RCC 7860 (cell line): Measurements from ENCODE around the gene ROBO2.

Experiments used
- DNase-seq: peaks from one replicate; pipeline ENCODE4 v3.0.0-alpha.2; 2015; ENCODE audit warnings: low spot score
- FAIRE-seq: peaks from 2 replicates; lab custom pipeline; 2012; peaks lifted over from hg19 to GRCh38; lab: Jason Lieb, UNC

ROBO2 gene

DNA sequence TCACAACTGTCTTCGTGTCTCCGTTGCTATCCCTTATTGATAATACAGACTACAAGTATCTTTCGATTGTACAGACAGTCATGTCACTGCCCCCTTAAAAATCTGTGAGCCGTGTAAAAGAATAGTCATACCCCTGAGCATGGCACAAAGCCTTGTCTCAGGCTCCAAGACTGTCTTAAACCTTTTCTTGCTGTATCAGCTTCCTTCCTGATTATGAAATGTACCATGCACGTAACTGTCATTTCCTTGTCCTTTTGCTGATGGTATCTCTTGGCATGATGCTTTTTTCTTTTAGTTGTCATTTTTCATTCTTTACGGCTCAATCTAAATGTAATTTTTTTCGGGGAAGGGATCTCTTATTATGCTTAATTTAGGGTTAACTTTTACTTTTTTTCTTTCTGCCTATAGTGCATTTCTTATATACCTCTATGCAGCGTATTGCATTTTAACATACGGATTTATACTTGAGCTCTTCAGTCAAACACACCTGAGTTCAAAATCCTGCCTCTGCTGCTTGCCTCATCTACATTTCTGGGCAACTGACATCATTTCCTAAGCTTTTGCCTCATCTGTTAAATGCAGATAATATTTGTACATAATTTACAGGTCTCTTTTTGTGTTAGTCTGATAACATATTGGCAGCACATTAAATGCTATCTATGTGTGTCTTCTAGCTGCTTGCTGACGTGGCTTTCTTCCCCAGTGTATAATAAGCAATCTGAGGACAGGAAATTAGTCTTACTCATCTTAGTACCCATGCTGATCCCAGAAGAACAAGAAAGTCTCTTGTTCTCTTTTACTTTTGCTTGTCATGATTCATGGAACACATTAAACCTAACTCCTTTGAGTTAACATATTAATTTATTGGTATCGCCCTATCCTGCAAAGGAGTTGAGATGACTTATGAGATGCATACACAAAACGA lies 57.3 kb downstream of the ROBO2 start:
- DNase-seq (no peak), FAIRE-seq (no peak)

DNA sequence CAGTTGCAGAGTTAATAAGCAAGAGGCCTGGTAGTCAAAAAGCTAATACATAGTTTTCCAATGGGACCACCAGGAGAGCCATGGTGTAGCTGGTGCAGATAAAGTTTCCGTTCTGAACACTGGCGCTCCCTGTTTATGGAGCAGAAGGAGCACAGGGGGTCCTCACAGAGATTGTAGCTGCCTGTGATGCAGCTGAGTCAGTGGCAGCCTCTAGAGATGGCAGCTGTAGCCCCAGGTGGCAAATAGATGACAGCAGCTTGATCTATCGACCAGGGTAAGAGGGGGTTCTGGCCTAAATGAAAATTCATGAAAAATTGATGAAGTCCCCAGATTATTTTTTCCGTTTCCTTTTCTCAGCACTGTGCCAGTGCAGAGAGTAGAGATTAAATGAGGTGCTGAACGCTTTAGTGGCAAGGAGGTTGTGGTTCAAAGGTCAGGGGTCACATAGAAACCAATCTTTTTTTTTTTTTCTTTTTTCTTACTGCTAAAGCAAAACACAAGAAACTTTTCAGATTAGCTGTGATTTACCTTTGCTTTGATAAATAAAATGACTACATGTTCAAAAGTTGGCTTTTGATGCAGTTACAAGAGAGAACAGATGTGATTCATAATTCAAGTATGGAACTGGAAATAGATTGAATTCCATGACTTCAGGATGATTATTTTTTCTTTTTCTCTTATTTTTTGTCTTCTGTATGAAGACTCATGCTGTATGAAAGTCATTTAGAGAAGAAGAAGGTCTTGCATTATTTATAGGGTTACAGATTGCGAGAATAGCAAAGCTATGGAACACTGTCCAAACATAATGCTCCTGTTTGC lies 63.3 kb downstream of the ROBO2 start:
- DNase-seq, result no peak
- no peak for FAIRE-seq

DNA sequence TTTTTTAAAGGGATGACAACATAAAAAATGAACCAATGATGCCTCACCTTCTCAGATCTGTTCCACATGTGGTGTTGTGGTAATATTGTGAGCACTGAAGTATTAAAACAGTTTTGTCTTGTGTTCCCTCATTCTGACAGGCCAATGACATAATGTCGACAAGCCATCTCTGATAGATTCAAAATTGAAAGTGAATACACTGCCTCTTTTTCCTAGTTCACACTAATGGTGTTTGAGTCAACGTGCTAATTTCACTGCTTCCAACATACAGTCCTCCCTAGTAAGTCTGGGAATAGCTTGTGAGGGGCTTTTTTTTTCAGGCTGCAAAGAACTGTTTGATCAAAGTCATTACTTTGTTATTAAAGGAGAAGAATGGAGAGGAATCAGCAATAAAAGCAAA lies 82.8 kb downstream of the ROBO2 start:
- DNase-seq (no peak), FAIRE-seq (no peak)

DNA sequence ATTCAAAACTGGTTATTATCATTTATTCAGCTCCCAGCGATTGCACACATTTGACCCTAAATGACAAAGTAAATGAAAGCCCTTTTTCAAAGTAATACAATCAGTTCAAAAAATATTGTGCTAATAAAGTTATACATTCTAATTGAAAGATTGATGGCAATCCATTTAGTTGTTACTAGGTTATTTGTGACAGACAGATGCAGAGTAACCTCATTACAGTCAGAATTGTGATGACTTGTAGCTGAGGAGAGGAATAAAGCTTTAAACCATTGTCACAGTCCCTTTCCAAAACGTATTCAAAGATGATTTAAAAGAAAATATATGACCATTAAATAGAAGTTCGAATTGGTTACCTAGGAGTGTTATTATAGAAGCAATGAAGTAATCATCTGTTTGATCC lies 86.1 kb downstream of the ROBO2 start:
- DNase-seq (no peak), FAIRE-seq (no peak)

DNA sequence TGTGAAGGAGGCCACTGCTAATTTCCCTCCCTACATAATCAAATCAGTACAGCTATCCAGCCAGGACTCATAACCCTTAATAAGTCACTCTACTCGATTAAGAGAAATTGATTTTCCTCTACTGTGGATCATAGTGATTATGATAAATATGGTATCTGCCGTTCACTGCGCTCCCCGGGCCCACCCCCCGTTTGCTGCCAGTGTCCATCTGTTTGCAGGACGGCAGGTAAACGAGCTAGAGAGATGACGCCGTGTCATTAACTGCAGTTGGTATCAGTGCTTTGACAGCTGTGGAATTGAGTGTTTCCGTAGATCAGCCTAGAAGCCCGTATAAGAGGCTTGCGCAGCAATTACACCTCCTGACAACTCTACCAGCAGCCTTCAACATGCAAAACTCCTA lies 94.9 kb downstream of the ROBO2 start:
- FAIRE-seq, result no peak

DNA sequence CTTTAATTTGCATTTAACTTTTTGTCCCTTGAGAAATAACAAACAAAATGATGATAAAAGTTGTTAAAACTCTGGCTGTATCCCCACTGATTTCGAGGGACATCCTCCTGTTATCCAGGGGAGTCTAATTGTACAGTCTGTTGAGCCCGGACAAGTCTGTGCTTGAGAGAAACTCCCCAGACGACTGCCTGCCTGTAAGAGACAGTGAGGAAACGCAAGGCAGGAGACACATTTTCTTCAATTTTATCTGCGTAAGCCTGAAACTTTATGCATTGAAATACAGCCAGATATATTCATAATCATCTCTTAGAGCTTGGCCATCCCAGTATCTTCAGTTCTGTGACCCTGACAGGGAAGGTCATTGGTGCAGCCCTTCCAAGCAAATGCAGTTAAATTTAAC lies 97.7 kb downstream of the ROBO2 start:
- FAIRE-seq, result no peak
- DNase-seq, result no peak

More for the DNA sequence above, 94.9 kb downstream of the ROBO2 start:
- no peak for DNase-seq

DNA sequence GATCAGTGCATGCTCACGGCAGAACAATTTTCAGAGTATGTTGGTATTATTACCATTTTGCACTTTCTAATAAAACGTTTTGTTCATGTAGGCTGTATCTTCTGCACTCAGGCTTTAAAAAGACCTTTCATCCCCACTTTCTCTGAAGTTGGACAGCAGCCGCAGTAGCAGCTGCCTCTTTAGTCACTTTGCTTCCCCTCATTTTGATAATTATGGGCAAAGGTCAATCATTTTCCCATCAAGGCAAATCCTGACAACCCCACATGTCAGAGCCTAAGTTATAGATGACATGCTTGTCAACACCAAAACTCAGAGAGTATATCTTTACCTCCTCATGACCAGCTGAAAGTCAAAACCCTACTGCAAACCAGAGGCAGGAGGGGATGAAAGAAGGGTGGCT lies 99.7 kb downstream of the ROBO2 start:
- FAIRE-seq, result no peak
- DNase-seq, result no peak

DNA sequence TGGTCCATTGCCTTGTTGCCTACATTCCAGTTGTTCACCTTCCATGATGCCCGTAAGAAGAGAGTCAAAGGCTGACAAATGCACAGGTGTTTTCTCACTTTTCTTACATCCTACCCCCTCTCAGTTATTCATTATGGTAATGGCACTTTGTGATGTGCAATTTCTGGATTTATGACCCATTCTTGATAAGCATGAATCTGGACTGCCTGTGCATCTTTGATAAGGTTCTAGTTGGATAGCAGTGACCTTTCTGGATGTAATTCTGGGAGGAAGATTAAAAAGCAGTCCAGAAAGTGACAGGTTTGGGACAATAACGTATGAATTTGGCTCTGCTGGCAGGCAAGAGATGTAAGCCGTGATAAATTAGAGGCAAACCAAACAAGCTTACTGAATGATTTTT lies 101.5 kb downstream of the ROBO2 start:
- DNase-seq (no peak), FAIRE-seq (no peak)

DNA sequence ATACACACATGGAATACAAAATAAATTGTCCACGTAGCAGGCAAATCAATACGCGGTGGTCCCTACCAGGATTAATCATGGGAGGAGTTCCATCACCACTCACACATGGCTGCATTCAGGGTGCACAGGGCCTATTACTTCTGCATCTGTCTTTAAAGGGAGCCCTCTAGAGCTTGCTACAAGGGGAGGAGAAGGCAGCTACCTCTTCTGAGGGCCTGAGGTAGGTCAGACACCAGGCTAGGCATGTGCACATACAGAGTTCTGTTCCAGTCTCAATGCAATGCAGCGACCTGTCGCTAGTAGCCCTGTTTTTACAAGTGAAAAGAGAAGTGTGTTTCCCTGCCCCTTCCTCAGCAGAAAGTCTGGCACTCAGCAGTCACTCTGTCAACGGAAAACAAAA lies 102.7 kb downstream of the ROBO2 start:
- no peak for FAIRE-seq
- DNase-seq, result no peak

DNA sequence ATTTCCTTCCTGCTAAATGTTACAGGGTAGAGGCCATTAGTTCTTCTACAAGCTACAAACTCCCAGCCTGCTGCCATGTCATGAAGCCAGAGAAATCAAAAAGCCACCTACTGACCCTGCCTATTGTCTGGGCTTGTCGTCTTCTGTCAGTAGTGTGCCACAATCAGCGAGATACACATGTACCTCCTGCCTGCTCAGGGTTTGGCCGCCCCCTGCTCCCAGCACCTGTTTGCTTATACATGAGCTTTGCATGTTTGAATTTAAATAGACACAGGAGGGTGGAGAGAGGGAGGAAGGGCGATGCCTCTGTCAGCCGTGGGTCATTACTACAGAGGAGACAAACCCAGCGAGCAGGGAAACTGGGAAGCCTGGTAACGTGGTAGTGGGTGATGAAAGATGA lies 106.1 kb downstream of the ROBO2 start:
- FAIRE-seq (no peak), DNase-seq (no peak)

DNA sequence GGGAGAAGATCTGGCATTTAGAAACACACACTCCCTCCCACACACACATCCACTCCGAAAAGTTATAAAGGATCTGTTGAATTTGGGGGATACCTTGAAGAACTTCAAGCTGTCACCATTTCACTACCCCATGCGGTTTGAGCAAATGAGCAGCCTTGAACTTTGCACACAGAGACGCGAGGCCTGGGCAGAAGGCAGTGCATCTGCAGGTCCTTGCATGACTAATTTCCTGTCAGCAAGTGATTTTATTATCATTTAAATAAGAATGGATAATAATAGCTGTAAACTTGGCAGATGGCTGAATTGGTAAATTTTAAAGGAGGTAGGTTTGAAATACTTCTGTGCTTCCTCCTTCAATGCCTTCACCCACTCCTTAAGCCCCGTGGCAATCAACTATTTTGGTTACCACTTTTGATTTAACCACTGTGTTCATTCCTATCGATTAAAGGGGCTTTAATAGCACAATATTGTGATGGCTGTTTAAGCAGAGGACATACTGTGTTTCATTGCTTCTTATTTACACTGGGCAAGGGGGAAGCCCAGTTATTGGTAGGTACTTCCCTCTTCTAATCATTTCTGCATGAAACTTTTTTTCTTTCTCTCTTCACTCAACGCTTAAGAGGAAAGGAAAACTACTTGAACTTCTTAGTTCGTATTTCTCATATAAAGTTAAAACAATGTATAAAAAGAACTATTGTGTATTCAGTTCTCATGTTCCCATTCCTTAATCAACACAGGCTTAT lies 108.1 kb downstream of the ROBO2 start:
- DNase-seq (no peak), FAIRE-seq (no peak)

DNA sequence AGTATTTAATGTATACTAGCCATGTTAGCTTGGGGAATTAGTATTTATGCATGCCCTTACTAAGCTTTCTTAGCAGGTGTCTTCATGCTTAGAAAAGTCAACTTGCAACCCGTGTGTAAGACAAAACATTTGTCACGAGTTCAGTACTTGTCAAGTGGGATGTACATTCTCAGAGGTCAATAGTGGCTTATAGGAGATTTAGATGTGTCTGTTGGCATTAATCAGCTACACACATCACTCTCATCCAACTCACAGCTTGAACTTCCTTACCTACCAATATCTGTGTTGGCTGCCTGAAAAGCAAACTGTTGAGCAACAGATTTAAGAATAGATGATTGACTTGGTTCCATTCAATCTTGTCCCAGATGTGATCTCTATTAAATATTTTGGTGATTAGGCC lies 109.5 kb downstream of the ROBO2 start:
- no peak for DNase-seq
- no peak for FAIRE-seq

DNA sequence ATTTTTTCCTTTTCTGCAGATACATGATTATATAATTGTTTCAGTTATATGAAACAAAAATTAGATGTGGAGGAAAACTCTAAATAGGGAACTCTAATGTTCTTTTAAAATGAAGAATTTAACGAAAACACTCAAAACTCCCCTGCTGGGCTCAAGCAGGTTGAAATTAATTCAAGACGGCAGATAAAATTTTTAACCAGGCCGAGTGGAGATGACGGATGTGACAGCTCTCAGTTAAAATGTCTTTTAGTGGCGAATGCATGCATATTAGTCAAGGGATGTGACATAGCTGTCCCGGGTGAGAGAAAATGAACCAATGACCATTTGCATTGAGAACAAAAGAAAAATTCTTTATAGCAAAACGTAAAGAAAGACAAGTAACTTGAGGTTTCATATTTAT lies 110.1 kb downstream of the ROBO2 start:
- DNase-seq (no peak), FAIRE-seq (no peak)

DNA sequence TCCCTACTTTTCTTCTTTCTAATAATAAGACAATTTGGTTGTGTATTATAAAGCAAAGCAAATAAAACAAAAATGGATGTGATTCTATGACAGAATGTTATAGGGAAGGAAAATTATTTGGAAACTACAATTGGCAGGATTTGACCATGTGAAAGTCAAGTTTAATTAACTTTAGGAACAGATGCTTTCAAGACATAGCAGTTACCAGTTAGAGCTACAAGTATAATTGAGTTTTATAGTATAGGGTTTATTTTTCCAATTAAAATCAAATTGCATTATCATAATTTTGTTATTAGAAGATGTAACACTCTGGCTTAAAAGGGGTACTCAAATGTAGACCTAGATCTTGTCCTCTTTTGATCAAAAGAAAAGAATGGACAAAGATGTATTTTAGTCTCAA lies 110.9 kb downstream of the ROBO2 start:
- DNase-seq (no peak), FAIRE-seq (no peak)

DNA sequence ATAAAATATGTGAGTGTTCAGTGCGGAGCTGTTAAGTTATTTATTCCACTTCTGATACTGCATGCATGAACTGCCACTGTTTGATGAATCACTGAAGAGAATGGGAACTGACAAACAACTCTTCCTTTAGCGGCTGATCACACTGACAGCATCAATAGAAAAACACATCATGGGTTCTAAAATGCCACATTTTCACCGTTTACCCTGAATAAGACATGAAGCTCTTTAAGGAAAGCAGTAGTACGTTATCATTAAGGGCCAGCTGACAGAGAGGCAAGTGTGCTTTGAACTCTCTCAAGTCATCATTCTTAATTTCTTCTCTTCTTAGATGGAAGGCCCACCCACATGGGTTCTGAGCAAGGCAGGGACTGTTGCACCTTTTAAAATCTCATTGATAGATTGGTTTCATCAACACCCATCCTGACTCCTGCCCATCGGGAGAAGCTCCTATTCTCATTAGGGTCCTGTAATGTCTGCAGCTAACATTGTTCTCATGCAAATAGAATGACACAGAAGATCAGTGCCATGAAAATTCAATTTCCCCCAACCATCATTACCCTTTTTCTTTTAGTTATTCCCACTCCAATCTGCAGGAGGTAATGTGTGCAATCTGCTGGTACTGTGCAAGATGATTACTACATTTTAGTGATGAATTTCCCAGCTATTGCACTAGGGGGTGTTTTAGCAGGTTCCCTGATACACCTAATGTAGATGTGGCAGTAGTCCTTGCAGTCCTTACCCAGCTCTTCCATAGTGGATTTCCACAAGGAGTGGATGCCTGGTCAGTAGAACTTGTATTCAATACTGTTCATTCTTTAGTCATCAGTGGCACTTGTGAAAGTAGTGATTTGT lies 119.1 kb downstream of the ROBO2 start:
- no peak for DNase-seq

DNA sequence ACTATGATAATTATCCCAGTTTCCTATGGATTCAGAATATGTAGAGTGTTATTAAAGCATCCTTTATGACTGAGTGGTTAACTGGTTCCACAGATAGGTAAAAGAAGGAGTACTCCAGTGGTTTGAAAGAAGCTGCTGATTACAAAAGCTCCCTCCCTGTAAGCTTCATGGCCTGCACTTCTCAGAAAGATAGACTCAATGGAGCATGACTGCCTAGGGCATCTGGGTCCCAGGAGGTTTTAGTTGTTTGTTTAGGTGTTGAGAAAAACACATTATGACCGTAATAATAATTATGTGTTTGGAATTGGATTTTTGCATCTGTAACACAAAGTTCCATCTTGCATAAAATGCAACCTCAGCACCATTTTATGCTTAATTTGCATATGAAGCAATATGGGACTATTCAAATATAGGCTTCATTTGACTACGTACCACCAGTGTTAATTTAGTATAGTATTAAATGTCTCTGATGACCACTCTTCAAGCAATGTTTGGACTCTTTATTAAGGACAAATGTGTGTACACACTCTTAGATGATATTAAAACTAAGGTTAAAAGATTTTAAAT lies 121.1 kb downstream of the ROBO2 start:
- DNase-seq (no peak), FAIRE-seq (no peak)

More for the DNA sequence above, 119.1 kb downstream of the ROBO2 start:
- no peak for FAIRE-seq

DNA sequence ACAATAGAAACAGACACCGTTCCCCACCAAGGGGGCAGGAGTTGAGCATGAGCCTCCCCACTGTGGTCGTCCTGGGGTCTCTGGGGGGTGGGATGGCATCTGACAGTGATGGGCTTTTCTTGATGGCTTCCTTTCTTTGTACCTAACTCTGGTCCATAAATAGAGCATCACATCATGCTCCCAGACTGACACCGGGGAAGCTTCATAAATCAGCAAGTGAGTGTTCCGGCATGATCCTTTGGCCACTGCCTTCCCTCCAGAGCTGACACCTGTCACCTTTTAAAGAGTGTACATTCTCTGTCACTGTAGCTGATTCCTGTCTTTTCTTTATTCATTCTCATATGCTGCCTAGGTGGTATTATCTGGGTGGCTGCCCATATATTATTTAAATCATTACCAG lies 129.9 kb downstream of the ROBO2 start:
- DNase-seq (no peak), FAIRE-seq (no peak)

DNA sequence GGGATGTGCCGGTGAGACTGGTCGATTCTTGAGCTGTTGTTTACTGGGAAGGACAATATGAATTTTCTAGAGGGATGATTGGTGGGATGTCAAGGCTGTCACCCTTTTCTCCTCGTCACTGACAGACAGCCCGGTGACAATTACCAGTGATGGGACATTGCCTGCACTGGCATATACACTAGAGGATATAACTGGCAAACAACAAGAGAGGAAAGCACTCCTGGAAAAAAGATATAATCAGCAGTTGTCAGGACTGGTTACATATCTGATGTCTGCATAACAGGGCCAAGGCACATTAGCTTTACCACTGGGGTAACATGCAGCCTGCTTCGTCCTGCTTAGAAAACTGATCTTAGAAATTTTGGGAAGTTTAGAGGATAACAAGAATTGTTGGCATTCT lies 131.1 kb downstream of the ROBO2 start:
- DNase-seq (no peak), FAIRE-seq (no peak)

DNA sequence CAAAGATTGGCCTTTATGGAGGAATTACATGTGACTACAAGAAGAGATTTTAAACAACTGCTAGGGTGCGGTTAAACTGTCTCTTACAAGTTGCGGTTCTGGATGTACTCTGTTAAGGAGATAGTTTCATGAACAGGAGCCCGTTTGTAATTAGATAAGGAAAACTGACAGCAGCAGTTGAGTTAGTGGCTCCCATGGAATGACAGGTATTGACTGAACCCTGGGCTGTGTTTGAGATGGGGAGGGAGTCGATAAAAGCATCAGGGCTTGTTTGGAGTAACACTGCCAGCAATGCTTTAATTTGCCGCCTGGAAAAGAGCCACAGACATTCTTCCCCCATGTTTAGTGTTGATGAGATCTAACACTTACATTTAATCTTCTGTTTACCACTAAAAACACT lies 139.9 kb downstream of the ROBO2 start:
- FAIRE-seq (no peak), DNase-seq (no peak)

DNA sequence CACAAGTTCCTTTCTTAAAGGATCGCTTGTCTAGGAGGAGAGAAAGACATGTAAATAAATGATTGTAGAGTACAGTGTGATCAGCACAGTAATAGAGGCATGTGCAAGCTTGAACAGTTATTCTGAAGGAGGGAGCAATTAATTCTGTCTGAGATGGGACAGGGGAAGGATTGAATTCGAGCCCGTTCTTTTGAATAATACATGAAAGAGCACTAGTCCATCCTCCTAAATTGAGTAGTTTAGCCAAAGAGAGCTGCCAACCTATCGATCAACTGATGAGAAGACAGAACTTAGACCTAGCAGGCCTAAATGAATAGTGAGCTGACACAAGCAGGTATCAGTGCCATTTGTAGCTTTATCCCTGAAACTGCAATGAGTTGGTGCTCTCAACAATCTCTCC lies 142.4 kb downstream of the ROBO2 start:
- FAIRE-seq, result no peak
- no peak for DNase-seq
